ENCODE data around the gene DUSP9.

- no peak for TF ChIP-seq EZH2phosphoT487 (IDR thresholded peaks at IDR 0.05; ENCODE audit: borderline replicate concordance)
- TF ChIP-seq, protein P1, sequence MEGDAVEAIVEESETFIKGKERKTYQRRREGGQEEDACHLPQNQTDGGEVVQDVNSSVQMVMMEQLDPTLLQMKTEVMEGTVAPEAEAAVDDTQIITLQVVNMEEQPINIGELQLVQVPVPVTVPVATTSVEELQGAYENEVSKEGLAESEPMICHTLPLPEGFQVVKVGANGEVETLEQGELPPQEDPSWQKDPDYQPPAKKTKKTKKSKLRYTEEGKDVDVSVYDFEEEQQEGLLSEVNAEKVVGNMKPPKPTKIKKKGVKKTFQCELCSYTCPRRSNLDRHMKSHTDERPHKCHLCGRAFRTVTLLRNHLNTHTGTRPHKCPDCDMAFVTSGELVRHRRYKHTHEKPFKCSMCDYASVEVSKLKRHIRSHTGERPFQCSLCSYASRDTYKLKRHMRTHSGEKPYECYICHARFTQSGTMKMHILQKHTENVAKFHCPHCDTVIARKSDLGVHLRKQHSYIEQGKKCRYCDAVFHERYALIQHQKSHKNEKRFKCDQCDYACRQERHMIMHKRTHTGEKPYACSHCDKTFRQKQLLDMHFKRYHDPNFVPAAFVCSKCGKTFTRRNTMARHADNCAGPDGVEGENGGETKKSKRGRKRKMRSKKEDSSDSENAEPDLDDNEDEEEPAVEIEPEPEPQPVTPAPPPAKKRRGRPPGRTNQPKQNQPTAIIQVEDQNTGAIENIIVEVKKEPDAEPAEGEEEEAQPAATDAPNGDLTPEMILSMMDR (IDR thresholded peaks at IDR 0.05 in 2 of 3, conservative IDR thresholded peaks at IDR 0.05 in 1 of 3; ENCODE audit: borderline replicate concordance in 1 of 3, insufficient read depth in 1 of 3, low read depth in 2 of 3, low read length in 2 of 3), result no peak
- no peak for TF ChIP-seq ELF1 (IDR thresholded peaks at IDR 0.05; ENCODE audit: borderline replicate concordance, low read depth)
- TF ChIP-seq CEBPB (IDR thresholded peaks at IDR 0.05; ENCODE audit: low read depth), result no peak
These were observed 47.0 kb upstream of the DUSP9 start for GRCh38 chrX:153600032-153600373.

Data from HCT116 (cell line).